Erythroblast (primary cell): Measurements from ENCODE around the gene ATXN2.

Source experiments
- GATA1 ChIP-seq: IDR thresholded peaks from 2 replicates; pipeline ENCODE4 v1.6.1; 2011; ENCODE audit warnings: low read depth, mild to moderate bottlenecking, control low read depth, low read length, moderate library complexity
- POLR2A ChIP-seq: IDR thresholded peaks from 2 replicates; pipeline ENCODE4 v1.6.1; 2011; ENCODE audit warnings: mild to moderate bottlenecking, low read length

DNA sequence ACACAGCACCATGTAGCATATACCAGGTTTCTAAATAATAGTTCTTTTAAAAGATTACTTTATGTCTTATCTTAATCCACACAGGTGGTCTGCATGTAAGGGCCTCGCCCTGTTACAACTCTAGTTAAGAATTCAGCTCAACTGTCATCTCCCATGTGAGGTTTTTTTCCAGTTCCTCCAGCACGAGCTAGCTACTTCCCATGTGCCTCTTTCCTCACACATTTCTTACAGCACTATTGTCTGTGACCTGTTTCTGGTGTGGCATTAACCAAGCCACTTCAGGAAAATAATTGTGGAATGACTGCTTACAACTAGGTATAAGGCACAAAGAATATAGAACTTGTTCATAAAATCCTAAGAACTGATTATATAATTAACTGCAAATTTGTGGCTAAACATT is 127.9 kb downstream of the ATXN2 start:
- no peak for TF ChIP-seq POLR2A
- no peak for TF ChIP-seq GATA1
